GM18907 (cell line): ENCODE measurements around the gene SLC38A7.
A peak's percentile ranks its signal among the peaks of the same experiment; 100 is the strongest.
"Not testable (repeated sequence)": the region's sequence is repeated elsewhere in the genome, so short reads cannot be mapped to it uniquely, and the experiment has no call there.

Experiments
- ATAC-seq: cut with Tn5 transposase; IDR thresholded peaks from one replicate; pipeline ENCODE4 v1.9.1; 2021; ENCODE audit warnings: mild to moderate bottlenecking, moderate library complexity; ENCODE audit not compliant: unreplicated experiment

SLC38A7 gene

DNA sequence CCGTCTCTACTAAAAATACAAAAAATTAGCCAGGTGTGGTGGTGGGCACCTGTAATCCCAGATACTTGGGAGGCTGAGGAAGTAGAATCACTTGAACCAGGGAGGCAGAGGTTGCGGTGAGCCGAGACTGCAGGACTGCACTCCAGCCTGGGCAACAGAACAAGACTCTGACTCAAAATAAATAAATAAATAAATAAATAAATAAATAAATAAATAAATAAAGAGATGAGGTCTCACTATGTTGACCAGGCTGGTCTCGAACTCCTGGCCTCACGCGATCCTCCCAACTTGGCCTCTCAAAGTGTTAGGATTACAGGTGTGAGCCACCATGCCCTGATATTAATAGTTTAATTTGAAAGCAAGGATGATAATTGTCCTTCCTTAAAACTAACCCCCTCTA lies 47.5 kb downstream of the SLC38A7 start:
- ATAC-seq = not testable (repeated sequence)

GRCh38 chr16:58636466-58636865 lies 48.1 kb downstream of the SLC38A7 start:
- no peak for ATAC-seq

- no peak for ATAC-seq
Measured at GRCh38 chr16:58635502-58635901, 49.1 kb downstream of the SLC38A7 start.

DNA sequence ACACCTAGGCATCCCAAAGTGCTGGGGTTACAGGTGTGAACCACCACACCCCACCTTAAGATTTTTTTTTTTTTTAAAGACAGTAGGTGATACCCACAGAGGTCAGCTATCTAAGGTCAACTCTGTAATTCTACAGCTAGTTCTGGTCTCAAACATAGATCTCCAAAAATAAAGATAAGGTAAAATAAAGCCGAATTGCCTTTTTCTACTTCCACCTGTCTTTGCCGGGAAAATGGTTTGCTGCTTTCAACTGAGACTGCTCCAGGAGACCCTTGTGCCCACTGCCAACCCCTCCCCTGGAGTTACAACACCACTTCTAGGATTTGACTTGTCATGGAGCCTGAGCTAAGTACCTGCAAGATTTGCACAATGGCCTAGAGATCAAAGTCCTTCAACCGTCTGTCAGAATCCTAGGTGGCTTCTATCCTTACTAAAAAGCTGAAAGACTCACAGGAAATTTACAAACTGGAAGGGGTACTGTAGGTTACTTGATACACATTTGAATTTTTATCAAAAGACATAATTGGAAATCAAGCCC lies 50.2 kb downstream of the SLC38A7 start:
- ATAC-seq = no peak

DNA sequence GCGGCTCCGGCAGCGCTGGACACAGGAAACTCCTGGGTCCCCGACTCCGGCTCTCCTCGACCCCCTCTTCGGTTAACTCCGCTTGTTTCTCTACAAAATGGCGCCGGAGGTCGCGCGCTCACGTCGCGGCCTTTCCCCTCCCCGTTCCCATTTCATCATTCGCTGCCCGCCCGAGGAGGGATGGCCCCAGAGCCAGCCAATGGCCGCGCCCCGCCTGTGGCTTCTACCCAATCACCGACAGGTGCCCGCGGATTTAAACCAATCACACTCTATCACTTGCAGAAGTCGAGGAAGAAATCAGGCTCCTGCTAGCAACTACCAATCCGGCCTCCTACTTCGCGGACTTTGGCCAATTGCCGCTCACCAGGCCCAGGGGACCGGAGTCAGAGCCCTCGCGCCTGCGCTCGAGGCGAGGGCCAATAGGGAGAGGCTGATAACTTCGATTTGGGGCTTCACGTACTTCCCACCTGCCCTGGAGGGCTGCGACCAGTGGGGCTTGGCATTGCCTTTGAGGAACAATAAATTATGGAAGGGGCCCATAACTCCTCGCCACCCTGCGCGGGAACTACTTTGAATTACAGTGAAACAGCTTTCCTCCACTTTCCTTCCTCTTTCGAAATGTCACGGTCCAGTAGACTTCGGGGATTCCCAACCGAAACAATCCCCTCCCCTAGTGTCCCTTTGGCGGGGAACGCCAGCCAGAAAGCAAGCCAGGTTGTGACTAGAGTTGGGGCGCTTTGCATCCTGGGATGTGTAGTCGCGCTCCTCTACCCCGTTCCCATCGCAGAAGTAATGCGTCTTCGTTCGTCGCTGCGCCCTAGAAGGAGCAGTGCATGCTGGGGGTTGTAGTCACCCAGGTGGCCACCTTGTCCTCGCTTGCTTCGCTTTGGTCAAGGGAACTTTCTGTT lies 54.6 kb downstream of the SLC38A7 start, which contains the start of gene CNOT1:
TSS of gene CNOT1 (minus strand) at position 94 of the 908 bp plus-strand sequence. CDS start 30,489 bp downstream, outside the sequence.
- peak; percentile 91 for ATAC-seq

- ATAC-seq = peak; percentile 2
Measured at GRCh38 chr16:58628845-58629732, 55.5 kb downstream of the SLC38A7 start.

DNA sequence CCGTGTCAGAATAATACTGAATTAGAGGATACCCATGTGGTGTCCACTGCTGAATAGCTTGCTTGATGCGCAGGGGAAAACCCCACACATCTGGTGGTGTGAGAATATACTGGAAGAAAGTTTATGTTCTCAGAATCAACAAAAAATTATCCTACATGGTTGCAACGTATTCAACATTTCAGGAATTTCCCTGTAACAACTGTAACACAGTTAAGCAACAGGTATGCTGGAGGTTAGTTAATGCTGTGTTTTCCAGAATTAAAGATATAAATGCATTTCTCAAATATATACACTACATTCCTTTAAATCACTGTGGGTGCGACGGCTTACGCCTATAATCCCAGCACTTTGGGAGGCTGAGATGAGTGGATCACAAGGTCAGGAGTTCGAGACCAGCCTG lies 60.4 kb downstream of the SLC38A7 start:
- no peak for ATAC-seq

DNA sequence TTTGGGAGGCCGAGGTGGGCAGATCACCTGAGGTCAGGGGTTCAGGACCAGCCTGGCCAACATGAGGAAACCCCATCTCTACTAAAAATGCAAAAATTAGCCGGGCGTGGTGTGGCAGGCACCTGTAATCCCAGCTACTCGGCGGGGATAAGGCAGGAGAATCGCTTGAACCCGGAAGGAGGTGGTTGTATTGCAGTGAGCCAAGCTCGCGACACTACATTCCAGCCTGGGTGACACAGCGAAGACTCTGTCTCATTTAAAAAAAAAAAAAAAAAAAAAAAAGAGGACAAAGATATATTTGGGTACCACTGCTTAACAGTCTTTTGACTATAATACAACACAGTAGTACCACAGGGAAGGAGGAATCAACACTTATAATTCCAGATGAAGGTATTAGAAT lies 64.2 kb downstream of the SLC38A7 start:
- ATAC-seq = no peak

- no peak for ATAC-seq
Measured at GRCh38 chr16:58615280-58615679, 69.3 kb downstream of the SLC38A7 start.
